Mucosa of descending colon (tissue), 3 donors: ENCODE results near the gene ZNF784. TPM values are rescaled to one million over a fixed set of nuclear protein-coding genes. Genes with fewer than 3 reads are reported as not detected.
A peak's percentile ranks its signal among the peaks of the same experiment; 100 is the strongest.

Experiments
- ATAC-seq: fragments of 200-7000 bp; cut with Tn5 transposase; one replicate; pipeline ENCODE4 v1.9.1; 2020; ENCODE audit warnings: mild to moderate bottlenecking, moderate library complexity
- DNase-seq, 3 donors: peaks; one replicate each; pipeline ENCODE4 v3.0.0-alpha.2; 2020
- H3K36me3 ChIP-seq: fragments of 200-600 bp; one replicate; pipeline ENCODE4 v1.8.0; 2021; ENCODE audit warnings: low read depth, mild to moderate bottlenecking
- H3K4me1 ChIP-seq: fragments of 200-600 bp; one replicate; pipeline ENCODE4 v1.8.0; 2021; ENCODE audit warnings: low read depth, mild to moderate bottlenecking
- H3K4me3 ChIP-seq: fragments of 200-600 bp; one replicate; pipeline ENCODE4 v1.8.0; 2021; ENCODE audit warnings: mild to moderate bottlenecking
- H3K9me3 ChIP-seq: fragments of 200-600 bp; one replicate; pipeline ENCODE4 v1.8.0; 2021; ENCODE audit warnings: mild to moderate bottlenecking
- CTCF ChIP-seq: fragments of 200-600 bp; IDR thresholded peaks from one replicate; pipeline ENCODE4 v1.8.0; 2022; ENCODE audit warnings: antibody characterized with exemption, mild to moderate bottlenecking
- intact Hi-C, 2 donors: fragments of 100-400 bp; cut with DNase I in 1 of 2; cut with micrococcal nuclease in 1 of 2; formaldehyde crosslinking; loops; one replicate each; pipeline versions ENCODE4 v1.11.0 to v1.11.1; 2022; cut with DNase I, micrococcal nuclease
- total RNA-seq, 3 donors: library from RNA; stranded (reverse); fragmentation: NEBNext Ultra II Directional in 2 of 3; extraction: Animal tissue kit (Norgen Biotek cat#: 25700) in 2 of 3; gene quantifications; one replicate each; pipeline versions ENCODE4 v1.2.1 to v1.2.4, GENCODE V29; 2021 to 2023
- donor health status: DM: no; HTN: no; CAD: no; lungs with moderate emphysema.
- donor health status: DM: no; HTN: no; CAD: no.
- donor health status: DM: no; HTN: yes; CAD: no.

The ZNF784 gene
- total RNA-seq, 3 donors from 2014 or later, result 8.7 to 13.8 (median 10.1) TPM

- H3K9me3 ChIP-seq, result no peaks in the 10 kb centered on the region
- H3K36me3 ChIP-seq, result no peaks in the 10 kb centered on the region
- DNase-seq (peak; percentile 26 to 61 (median 58)), ATAC-seq (no peak)
- H3K4me1 ChIP-seq, result peaks cover 35% of the 10 kb centered on the region
- TF ChIP-seq CTCF, result no peak
- H3K4me3 ChIP-seq, result peak overlapping the region; percentile 68
- intact Hi-C loops, result no loop called here
These were observed 19.5 kb upstream of the ZNF784 start for GRCh38 chr19:55643887-55644176.

GRCh38 chr19:55643003-55643886, 18.9 kb upstream of the ZNF784 start, which contains the start of gene ZNF581:
Gene ZNF581, plus strand, starts transcription at chr19:55643649. Its CDS starts 923 bp downstream, at chr19:55644572.
- peak; percentile 74 for ATAC-seq
- Histone ChIP-seq H3K4me1 (peaks cover 31% of the 10 kb centered on the region), H3K36me3 (no peaks in the 10 kb centered on the region)

GRCh38 chr19:55642153-55643002, 18.0 kb upstream of the ZNF784 start:
- intact Hi-C loops, result no loop called here
- Histone ChIP-seq H3K4me1 (peaks cover 29% of the 10 kb centered on the region), H3K9me3 (no peaks in the 10 kb centered on the region), H3K4me3 (no peak overlapping the region), H3K36me3 (no peaks in the 10 kb centered on the region)
- ATAC-seq (peak; percentile 19), DNase-seq (peak; percentile 37 to 73 (median 64))
- no peak for TF ChIP-seq CTCF

More at GRCh38 chr19:55643003-55643886, 18.9 kb upstream of the ZNF784 start, which contains the start of gene ZNF581:
- no peaks in the 10 kb centered on the region for H3K9me3 ChIP-seq
- intact Hi-C loops, result no loop called here
- peak within 1 kb of the TSS; percentile 68 for H3K4me3 ChIP-seq
- no peak for TF ChIP-seq CTCF
- peak; percentile 82 to 89 (median 87) for DNase-seq

- Histone ChIP-seq H3K4me3 (peak overlapping the region; percentile 46), H3K36me3 (no peaks in the 10 kb centered on the region), H3K9me3 (no peaks in the 10 kb centered on the region), H3K4me1 (peaks cover 30% of the 10 kb centered on the region)
- ATAC-seq (peak; percentile 0), DNase-seq (peak in 1 of 3 donors; percentile 41)
- intact Hi-C loops, result no loop called here
- TF ChIP-seq CTCF, result no peak
These were observed 17.2 kb upstream of the ZNF784 start for GRCh38 chr19:55641426-55642152.
